NCI-H748 treated with DMSO at 0.1 percent for 48 hours (cell line): ENCODE data around the gene PRIM2.
"Not testable (repeated sequence)": the region's sequence is repeated elsewhere in the genome, so short reads cannot be mapped to it uniquely, and the experiment has no call there.

Experiments used
- DNase-seq: peaks from one replicate; lab custom pipeline; 2025; lab: John Stamatoyannopoulos, UW

PRIM2 gene

DNA sequence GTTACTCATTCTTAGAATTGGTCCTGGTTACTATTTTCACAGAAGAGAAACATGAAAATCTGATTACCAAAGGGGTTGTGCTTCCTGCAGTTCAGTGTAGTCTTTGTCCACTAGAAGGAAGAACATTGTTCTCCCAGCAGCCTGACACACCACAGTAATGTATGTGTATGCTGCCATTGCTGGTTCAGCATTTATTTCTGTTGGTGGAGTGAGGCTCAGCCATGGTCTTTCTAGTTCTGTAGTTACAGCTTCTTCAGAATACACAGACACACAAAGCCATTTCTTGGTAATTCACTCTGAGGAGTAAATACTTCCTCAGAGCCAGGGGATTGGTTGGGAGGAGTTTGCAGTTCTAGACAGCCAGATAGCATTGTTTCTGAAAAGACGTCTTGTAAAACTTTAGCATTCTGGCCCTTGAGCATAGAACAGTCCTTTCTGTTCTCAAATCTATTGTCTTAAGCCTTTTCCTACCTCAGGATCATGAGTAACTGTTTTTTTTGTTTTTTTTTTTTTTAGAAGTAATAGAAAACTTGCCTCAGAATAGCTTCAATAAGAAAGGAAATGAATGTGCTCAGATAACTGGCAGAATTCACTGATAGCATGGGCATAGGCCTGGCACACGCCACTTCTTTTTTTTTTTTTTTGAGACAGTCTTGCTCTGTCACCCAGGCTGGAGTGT lies 128.5 kb downstream of the PRIM2 start:
- DNase-seq: not testable (repeated sequence)

DNA sequence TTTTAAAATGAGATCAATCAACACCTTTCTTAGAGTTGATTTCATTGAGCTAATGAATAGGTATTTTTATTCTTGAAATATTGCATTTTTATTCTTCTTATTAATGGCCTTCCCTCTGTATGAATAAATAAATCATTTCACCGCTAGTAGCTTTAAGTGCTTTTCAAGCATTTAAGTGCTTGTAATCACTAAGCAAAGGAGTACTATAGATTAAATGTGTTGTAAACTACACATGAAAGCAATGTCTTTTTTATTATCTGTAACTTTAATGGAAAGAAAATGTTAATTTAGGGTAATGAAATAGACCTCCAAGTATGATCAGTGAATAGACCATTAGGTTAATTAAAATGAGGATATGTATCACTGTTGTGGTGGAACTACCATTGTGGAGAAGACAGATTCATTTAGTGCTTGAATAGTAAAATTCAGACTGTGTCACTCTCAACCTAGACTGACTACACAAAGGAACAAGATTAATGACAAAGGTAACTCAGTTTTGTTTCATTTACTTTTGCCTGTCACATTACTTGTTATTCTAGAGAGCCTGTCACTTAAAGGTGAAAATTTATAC lies 132.2 kb downstream of the PRIM2 start:
- DNase-seq: not testable (repeated sequence)

DNA sequence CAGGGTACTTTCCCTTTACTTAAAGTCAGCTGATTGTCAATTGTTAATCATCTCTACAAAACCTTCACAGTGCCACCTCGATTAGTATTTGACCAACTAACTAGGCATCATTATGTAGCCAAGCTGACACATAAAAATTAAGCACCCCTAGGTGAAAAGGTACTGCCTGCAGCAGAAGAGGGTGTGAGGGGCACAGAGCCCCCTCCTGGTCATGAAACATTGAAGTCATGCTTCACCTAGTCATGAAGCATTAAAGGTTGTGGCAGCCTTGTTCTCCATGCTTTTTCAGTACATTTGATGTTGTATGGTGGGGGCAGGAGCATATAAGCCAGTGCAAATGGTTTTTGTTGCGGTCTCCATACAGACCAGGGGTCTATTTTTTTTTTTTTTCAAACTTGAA lies 142.4 kb downstream of the PRIM2 start:
- DNase-seq: not testable (repeated sequence)

DNA sequence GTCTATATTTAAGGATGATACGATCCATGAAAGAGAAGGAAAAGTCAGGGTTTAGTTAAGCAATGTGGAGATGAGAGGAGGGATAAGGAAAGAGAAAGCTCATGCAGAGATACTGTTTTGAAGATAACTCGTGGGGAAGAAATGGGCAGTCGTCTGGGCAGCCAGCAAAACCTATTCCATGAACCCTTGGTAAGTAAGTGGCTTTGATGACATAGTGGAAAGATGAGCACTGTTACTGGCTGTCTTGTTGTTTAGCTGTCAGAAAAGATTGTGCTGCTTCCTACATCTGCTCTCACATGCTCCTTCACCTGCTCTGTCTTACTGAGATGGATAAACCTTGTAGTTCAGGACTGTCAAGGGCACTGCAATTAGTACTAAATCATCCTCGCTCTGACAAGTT lies 143.6 kb downstream of the PRIM2 start:
- not testable (repeated sequence) for DNase-seq

DNA sequence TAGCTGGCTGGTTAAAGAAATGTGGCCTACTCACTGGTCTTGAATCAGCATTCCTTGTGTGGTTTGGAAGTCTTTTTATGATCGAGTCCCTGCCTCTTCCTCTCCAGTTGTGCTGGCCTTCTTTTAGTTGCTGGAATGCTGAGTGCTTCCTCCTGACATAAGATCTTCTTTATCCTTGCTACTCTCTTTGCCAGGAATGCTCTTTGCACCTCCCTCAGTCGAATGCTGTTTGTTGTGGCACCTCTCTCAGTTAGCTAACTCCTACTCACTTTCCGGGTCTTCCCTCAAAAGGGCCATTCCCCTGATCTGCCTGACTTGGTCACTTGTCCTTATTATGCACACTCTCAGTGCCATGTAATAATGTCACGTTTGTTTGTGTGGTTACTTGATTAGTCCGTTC lies 146.4 kb downstream of the PRIM2 start:
- not testable (repeated sequence) for DNase-seq

DNA sequence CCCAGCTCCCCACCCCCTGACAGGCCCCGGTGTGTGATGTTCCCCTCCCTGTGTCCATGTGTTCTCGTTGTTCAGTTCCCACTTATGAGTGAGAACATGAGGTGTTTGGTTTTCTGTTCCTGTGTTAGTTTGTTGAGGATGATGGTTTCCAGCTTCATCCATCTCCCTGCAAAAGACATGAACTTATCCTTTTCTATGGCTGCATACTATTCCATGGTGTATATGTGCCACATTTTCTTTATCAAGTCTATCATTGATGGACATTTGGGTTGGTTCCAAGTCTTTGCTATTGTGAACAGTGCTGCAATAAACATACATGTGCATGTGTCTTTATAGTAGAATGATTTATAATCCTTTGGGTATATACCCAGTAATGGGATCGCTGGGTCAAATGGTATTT lies 148.5 kb downstream of the PRIM2 start:
- not testable (repeated sequence) for DNase-seq

DNA sequence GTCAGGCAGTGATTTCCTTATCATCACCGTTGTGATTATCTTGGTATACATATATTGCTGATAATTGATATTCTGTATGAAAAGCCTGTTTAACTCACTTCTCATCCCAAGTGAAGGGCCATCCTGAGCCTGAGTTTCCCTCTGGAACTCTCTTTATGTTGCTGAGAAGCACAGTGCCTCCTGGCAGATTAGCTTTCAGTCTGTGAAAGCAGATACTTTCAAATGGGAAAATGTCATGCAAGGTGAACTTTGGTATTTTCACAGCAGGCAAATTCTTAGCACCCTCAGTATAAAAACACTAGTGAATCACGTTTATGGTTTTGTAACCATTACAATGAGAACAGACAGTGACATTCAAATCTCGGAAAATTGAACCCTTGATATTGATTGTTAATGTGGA lies 151.6 kb downstream of the PRIM2 start:
- DNase-seq: no peak

DNA sequence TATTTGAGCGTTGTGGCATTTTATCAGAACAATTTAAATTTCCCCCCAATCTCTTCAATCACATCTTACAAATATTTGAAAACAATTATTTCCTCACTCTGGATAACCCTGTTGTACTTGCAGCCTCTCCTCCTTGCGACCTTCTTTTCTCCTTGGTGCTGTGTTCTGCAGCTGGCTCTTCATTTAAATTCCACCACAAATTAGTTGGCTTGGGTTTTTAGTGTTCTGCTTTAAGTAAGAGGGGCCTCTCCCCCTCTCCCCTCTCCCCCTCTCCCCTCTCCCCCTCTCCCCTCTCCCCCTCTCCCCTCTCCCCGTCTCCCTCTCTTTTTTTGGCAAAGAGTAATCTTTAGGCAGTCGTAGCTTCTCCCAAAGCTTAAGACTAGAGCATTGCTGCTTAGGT lies 152.7 kb downstream of the PRIM2 start:
- not testable (repeated sequence) for DNase-seq

DNA sequence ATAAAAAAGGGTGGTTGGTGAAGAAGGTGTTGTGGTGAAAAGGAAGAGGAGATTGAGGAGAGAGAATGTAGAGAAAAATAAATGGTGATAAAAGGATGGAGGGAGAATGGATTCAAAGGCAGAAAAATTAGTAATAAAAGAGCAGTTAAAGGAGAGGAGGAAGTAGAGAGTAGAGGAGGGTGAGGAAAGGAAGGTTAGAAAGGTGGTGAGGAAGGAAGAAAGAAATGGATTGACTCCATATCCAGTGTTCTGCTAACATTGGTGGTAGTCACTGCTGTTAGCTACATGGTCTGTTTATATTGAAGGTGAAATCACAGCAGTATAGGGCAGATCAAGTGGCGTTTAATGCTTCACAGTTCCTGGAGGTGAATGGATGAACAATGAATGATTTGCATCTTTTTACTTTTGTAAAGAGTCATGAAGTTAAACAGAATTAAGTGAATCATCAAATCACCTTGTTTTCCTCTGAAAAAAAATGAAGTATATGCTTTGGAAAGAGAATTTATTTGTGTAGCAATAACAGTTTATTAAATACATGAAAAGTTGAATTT lies 154.0 kb downstream of the PRIM2 start:
- DNase-seq: not testable (repeated sequence)

DNA sequence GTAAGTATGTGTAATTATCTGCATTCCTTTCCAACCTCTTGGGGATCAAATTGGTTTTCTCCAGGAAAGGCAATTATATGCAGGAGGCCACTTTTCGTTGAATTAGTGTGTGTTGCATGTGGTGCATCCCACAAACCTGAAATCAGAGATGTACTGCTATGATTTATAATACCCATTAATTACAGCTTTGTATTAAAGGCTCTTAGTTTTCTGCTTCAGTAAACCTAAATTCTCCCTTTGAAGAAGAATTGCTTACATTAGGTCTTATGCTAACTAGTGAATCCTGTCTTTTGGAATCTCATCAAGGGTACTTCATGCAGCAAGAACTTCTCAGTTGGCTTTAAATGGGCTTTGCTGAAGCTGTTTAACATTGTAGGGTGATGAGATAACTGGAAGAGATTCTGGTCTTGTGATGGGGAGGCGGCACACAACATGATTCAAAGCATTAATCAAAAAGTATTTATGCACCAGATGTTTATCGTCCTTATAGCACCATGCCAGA lies 155.5 kb downstream of the PRIM2 start:
- DNase-seq: not testable (repeated sequence)

DNA sequence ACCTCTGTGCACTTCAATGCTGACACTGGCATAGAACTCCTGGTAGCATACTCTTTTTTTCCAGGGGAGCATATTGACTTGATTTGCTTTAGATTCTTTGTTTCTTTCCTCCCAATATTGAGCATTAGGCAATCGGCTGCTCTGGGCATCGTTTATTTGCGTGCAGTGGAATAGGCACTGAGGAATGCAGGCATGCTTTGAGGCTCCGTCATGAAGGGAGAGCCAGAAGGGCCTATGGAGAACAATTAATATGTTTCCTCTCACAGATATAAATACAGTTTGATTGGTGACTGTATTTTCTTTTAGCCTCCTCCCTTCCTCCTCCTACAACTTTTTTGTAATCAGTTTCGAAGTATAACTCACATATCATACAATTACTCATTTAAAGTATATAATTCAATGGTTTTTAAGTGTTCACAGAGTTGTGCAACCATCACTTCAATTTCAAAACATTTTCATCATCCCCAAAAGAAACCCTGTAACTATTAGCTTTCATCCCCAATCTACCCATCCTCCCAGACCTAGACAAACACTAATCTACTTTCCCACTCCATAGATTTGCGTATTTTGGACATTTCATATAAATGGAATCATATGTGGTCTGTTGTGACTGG lies 157.5 kb downstream of the PRIM2 start:
- DNase-seq: not testable (repeated sequence)

DNA sequence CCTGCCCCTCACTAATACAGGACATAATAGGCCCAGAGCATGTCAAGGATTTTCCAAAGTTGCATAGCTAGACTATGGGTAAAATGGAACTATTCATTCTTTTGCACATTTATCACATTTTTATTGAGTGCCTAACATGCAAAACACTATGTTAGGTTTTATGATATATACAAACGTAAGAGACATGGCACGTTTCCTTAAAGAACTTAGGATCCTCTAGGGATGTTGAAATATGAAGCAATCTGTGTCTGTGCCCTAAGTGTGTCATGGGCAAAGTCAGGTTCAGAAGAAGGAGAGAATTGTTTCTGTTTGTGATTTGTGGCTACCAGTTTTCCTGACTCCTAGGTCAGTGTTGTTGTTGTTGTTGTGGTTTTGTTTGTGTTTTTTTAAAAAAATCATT lies 158.2 kb downstream of the PRIM2 start:
- not testable (repeated sequence) for DNase-seq

DNA sequence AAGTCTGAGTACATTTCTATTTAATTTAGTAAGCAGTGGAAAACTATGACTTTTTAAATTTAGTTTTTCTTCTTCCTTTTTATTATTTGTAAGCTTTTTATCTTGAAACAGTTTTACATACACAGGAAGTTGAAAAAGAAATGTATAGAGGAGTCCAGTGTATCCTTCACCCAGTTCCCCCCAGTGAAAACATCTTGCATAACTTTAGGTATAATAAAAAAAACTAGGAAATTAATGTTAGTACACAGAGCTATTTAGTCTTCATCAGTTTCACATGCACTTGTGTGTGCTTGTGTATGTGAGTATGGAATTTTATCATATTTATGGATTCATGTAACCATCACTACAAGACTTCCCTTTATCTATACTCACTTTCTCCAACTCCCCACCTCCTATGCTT lies 162.8 kb downstream of the PRIM2 start:
- DNase-seq: not testable (repeated sequence)

DNA sequence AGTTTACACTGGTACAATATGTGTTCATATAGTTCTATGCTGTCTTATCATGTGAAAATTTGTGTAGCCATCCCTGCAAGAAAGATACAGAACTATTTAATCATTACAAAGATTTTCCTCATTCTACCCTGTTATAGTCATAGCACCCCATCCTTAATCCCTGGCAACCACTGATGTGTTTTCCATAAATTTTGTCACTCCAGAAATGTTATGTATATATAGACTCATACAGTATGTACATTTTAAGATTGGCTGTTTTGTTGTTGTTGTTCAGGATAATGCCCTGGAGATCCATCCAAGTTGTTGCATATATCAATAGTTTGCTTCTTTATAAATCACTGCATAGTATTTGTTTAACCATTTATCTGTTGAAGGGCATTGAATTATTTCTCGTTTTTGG lies 163.7 kb downstream of the PRIM2 start:
- not testable (repeated sequence) for DNase-seq

DNA sequence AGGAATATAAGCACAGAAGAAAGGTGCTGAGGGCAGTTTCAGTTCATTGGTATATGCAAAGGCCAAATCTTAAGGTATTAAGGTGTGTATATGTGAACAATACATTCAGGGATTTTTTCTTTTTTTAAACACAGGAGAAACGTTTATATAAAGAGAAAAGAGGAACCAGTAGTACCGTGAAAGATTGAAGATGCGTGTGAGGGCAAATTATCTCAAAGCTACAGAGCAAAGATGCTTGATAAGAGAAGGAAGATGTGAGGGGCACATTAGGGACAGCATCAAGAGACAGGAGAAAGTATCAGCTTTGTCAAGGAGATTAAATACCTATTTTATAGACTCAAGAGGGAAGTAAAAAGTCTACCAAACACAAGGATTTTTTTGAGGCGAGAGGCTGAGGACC lies 165.0 kb downstream of the PRIM2 start:
- not testable (repeated sequence) for DNase-seq

DNA sequence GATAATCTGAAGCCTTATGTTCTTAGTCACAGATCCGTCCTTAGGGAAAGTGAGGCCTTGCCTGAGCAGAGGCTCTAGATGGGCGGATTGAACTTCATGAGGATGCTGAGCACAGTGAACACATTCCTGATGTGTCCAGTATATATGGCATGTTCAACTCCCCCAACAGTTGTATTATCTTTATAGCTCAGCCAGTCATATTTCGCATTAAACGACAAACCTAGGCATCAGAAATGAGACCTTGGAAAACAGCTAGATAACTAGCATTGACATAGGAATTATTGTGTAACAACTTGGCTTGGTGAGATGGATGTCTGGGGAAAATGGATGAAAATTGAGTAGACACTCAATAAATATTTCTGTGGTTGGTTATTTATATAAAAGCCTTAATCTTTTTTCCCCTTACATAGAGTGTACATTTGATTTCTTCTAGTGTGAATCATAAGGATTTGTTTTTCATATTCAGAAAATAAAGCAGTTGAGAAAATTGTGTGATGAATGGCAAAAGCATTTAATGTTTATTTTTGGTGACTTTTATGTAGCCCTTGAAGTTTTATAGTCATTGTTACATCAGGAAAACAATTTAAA lies 169.2 kb downstream of the PRIM2 start:
- not testable (repeated sequence) for DNase-seq

DNA sequence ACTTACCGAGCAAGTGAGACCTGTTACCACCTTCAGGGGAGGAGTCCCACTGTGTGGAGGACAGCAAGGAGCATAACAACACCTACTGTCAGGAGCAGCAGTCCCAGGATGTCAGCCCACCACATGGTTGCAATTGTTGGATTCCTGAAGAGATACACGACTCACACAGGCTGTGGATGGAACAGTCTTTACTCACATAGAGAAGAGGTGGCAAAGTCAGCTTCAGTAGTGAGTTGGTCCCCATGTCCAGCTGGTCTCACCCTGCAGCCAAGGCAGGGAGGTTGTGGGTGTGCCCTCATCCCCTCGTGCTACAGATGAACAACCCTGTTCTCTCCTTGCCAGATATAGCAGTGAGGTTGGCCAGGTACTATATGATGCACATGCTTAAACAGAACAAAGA lies 171.1 kb downstream of the PRIM2 start:
- DNase-seq: not testable (repeated sequence)

DNA sequence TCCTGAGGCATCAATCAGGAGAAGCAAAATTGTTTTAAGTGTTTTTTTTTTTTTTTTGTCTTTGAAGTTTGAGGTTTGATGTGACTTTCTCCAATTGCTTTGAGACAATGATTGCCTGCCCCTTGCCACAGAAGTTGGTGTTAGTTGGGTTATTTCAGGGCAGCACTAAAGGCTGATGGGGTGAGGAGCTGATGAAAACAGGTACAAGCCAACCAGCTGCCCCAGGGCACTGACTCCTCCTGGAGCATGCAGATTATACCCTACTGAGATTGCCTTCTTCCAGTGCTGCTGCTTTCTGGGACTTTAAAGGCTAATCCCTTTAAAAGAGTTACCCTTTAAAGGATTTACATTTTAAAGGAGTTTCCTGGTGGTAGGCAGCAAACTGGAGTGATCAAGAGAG lies 172.5 kb downstream of the PRIM2 start:
- DNase-seq: not testable (repeated sequence)

DNA sequence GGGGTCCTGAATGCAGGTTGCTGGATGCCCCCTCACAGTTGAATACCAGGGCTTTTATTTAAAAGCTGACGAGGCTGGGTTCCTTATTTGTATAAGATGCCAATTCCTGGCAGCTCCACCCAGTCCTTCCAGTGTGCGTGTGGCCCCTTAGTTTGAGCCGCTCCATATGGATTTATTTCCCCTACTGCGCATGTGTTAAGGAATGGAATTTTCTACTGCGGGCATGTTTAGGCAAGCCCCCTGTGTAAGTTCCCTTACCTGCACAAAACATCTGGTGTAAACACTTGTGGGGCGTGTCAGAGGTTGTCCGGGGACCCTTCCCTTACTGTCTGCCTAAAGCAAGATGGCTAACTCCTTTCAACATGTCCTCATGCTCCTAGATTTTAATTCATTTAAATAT lies 174.4 kb downstream of the PRIM2 start:
- DNase-seq: not testable (repeated sequence)

DNA sequence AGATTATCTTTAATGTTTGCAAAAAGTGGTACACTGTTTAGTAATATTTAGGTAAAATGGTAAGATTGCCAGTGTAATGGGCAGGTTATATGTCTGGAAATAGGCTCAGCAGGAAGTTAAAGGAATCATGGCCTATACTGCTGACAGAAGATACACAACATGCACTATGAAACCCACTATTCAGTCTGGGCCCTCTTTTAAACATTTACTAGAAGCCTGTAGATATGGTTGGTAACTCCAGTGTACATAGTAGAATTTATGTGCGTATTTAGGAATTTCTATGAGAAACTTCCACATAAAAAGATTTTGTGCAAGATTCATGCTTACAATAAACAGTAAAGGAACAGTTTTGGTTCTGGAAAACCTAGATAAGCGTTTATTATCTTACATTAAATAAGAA lies 178.8 kb downstream of the PRIM2 start:
- not testable (repeated sequence) for DNase-seq

DNA sequence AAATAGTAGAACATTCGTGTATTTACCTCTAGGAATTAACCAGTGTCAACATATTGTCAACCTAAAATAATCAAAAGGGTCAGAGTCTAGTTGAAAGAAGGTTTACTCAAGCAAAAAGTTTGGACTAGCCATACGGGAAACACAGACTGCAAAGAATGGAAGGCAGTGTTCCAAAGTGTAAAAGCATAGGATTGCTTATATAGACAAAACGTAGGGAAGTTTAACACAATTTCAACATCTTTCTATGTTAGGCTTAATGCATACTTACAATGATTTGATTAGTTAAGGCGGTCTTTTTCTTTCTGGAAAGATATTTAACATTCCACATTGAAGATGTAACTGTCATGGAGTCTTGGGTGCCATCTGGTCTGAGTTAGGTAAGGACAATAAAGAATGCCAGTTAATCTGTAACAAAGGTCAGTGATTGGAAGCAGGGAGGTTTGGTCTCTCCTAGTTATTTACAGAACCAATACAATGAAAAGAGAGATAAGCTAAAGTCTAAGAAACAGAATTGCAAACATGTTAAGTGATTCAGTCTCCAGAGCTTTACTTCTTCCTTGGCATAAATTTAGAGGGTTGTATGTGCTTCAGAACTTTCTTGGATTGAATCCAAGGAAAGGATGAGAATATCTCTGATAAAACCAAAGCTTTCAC lies 183.1 kb downstream of the PRIM2 start:
- DNase-seq: not testable (repeated sequence)

DNA sequence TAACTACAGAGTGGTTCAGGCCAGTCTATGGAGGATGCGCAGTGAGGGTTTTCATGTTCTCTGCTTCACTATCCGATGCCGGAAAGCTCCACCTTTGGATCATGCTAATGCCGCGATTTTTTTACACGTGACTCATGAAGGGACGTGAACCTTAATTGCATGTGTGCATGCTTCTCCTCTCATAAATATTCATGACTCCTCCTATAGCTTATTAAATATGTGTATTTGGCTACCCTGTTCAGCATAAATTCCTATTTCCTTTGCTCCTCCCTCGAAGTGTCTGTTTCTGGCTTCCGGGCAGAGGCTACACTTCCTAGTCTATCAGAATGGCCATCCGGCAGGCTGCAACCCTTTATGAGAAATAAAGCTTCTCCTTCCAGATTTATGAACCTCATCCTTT lies 185.0 kb downstream of the PRIM2 start:
- DNase-seq: not testable (repeated sequence)
